ENCODE data around the gene TSHZ2.

TSHZ2 gene

DNA sequence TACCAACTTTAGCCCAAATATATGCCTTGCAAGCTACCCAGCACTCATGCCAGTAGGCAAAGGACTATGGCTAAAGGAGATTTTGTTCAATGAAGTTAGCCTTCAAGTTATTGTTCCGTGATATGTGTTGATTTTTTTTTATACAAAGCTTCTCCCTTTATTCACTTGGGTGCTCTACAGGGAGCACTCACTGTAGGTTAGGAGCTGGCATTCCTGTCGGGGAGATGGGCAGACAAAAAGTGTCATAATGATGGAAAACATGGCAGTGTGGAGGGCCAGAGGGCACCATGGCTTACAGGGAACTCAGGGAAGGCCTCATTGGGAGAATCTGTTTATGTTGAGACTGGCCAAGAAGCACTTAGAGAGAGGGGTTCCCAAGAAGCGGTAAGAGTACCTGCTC, 292.4 kb downstream of the TSHZ2 start:
- Histone ChIP-seq H3K27ac (ENCODE audit: low read length, poor library complexity, severe bottlenecking) (no peak overlapping the region), H2BK5ac (ENCODE audit: low read depth, low read length, poor library complexity, severe bottlenecking) (no peak overlapping the region), H3K36me3 (ENCODE audit: control insufficient read depth in 1 of 2, insufficient read depth in 2 of 2, low read depth in 1 of 2, low read length in 2 of 2) (peaks cover 0 to 2% of the 10 kb centered on the region in 2 experiments)

DNA sequence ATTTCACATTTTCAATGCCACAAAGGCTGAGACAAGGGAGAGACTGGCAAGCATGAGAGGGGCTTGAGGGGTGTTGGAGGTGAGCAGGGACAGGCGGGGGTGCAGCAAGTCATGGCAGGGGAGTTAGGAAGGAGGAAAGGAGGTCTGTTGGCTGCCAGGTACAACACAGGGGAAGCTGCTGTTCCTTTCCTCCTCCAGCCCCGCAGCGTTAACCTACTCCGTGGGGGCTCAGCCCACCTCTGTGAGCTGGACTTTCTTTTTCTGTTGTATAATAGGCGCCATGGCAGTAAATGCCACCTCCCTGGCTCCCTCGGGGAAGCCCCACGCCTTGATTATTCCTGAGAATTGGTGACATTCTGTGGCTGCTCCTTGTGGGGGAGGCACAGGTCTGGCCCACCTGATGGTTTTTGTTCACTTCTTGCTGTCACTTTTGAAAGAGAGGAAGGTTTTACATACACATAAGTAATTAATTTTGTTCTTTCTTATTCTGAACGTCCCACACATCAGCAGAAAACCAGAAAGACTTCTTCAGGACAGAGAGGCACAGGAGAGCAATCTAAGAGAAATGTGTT, 293.2 kb downstream of the TSHZ2 start:
- no peaks in the 10 kb centered on the region for H3K79me1 ChIP-seq (replicated peaks; ENCODE audit: low read length, poor library complexity, severe bottlenecking)
- no peaks in the 10 kb centered on the region for H3K4me1 ChIP-seq (ENCODE audit: control insufficient read depth, insufficient read depth, low read depth, low read length)
- no peak overlapping the region for H3K4me2 ChIP-seq (ENCODE audit: low read length, poor library complexity, severe bottlenecking)
- DNase-seq: no peak
- H3K36me3 ChIP-seq (ENCODE audit: control insufficient read depth in 1 of 2, insufficient read depth in 2 of 2, low read depth in 1 of 2, low read length in 2 of 2): peaks cover 0 to 6% of the 10 kb centered on the region in 2 experiments
- no peaks in the 10 kb centered on the region for H3K9me3 ChIP-seq (ENCODE audit: control insufficient read depth, low read length)
- no peak overlapping the region for H3K27ac ChIP-seq (ENCODE audit: low read length, poor library complexity, severe bottlenecking)
- H2BK15ac ChIP-seq (ENCODE audit: low read depth, poor library complexity, severe bottlenecking): no peak overlapping the region
- no peak overlapping the region for H3K14ac ChIP-seq (ENCODE audit: low read length in 2 of 2)
- no peak overlapping the region for H3K9ac ChIP-seq (ENCODE audit: low read length)
- no peak overlapping the region for H2AK5ac ChIP-seq (ENCODE audit: low read length, severe bottlenecking)
- WGBS: 83% methylated on average over 8 of the region's 8 CpGs
- no peak overlapping the region for H2AFZ ChIP-seq (ENCODE audit: low read depth, low read length)
- H2BK120ac ChIP-seq (ENCODE audit: low read depth, low read length): no peak overlapping the region
- no peaks in the 10 kb centered on the region for H3K27me3 ChIP-seq (ENCODE audit: control insufficient read depth in 1 of 2, insufficient read depth in 1 of 2, low read length in 2 of 2)
- H3K4ac ChIP-seq (ENCODE audit: low read depth in 1 of 2, low read length in 2 of 2): no peak overlapping the region
- H3K4me3 ChIP-seq (ENCODE audit: insufficient read depth in 1 of 2, low read depth in 1 of 2, low read length in 2 of 2): no peak overlapping the region
- no peak overlapping the region for H2BK5ac ChIP-seq (ENCODE audit: low read depth, low read length, poor library complexity, severe bottlenecking)
- H3K18ac ChIP-seq (ENCODE audit: low read depth in 1 of 2, low read length in 2 of 2): no peak overlapping the region
- H4K8ac ChIP-seq (ENCODE audit: low read length): no peak overlapping the region
- H2BK12ac ChIP-seq (ENCODE audit: low read length in 2 of 2): no peak overlapping the region
- H3K23ac ChIP-seq (ENCODE audit: low read length in 2 of 2): no peak overlapping the region
- no peak overlapping the region for H4K91ac ChIP-seq (ENCODE audit: low read length)

More for the DNA sequence above, 292.4 kb downstream of the TSHZ2 start:
- WGBS: 93% methylated on average over 3 of the region's 3 CpGs
- Histone ChIP-seq H3K23ac (ENCODE audit: low read length in 2 of 2) (no peak overlapping the region), H2BK15ac (ENCODE audit: low read depth, poor library complexity, severe bottlenecking) (no peak overlapping the region), H3K14ac (ENCODE audit: low read length in 2 of 2) (no peak overlapping the region), H3K9me3 (ENCODE audit: control insufficient read depth, low read length) (no peaks in the 10 kb centered on the region), H4K8ac (ENCODE audit: low read length) (no peak overlapping the region), H3K27me3 (ENCODE audit: control insufficient read depth in 1 of 2, insufficient read depth in 1 of 2, low read length in 2 of 2) (no peaks in the 10 kb centered on the region), H4K91ac (ENCODE audit: low read length) (no peak overlapping the region), H3K18ac (ENCODE audit: low read depth in 1 of 2, low read length in 2 of 2) (no peak overlapping the region), H3K4me3 (ENCODE audit: insufficient read depth in 1 of 2, low read depth in 1 of 2, low read length in 2 of 2) (no peak overlapping the region), H2BK120ac (ENCODE audit: low read depth, low read length) (no peak overlapping the region), H2AK5ac (ENCODE audit: low read length, severe bottlenecking) (no peak overlapping the region), H3K4me2 (ENCODE audit: low read length, poor library complexity, severe bottlenecking) (no peak overlapping the region), H3K79me1 (replicated peaks; ENCODE audit: low read length, poor library complexity, severe bottlenecking) (no peaks in the 10 kb centered on the region), H3K9ac (ENCODE audit: low read length) (no peak overlapping the region), H3K4me1 (ENCODE audit: control insufficient read depth, insufficient read depth, low read depth, low read length) (no peaks in the 10 kb centered on the region), H2BK12ac (ENCODE audit: low read length in 2 of 2) (no peak overlapping the region), H3K4ac (ENCODE audit: low read depth in 1 of 2, low read length in 2 of 2) (no peak overlapping the region), H2AFZ (ENCODE audit: low read depth, low read length) (no peak overlapping the region)
- no peak for DNase-seq

DNA sequence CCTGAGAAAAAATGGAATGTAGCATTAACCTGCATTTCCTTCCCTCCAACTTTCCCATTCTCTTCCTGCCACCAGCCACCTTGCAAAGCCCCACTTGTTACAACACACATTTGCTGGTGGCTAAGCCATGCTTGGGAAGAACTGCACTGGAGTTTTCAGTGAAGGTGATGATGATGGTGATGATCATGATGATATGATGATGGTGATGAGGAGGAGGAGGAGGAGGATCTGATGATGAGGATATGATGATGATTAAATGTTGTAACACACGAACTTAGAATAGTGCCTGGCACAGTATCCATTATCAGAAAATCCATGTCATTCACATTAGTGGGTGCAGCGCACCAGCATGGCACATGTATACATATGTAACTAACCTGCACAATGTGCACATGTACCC, 297.2 kb downstream of the TSHZ2 start:
- Histone ChIP-seq H3K36me3 (ENCODE audit: control insufficient read depth in 1 of 2, insufficient read depth in 2 of 2, low read depth in 1 of 2, low read length in 2 of 2) (peaks cover 0 to 8% of the 10 kb centered on the region in 2 experiments), H2BK15ac (ENCODE audit: low read depth, poor library complexity, severe bottlenecking) (no peak overlapping the region), H3K4me2 (ENCODE audit: low read length, poor library complexity, severe bottlenecking) (no peak overlapping the region), H2AFZ (ENCODE audit: low read depth, low read length) (no peak overlapping the region), H2BK5ac (ENCODE audit: low read depth, low read length, poor library complexity, severe bottlenecking) (no peak overlapping the region), H4K91ac (ENCODE audit: low read length) (no peak overlapping the region), H4K8ac (ENCODE audit: low read length) (no peak overlapping the region), H3K4me3 (ENCODE audit: insufficient read depth in 1 of 2, low read depth in 1 of 2, low read length in 2 of 2) (no peak overlapping the region), H3K27ac (ENCODE audit: low read length, poor library complexity, severe bottlenecking) (no peak overlapping the region), H3K79me1 (replicated peaks; ENCODE audit: low read length, poor library complexity, severe bottlenecking) (no peaks in the 10 kb centered on the region), H3K9me3 (ENCODE audit: control insufficient read depth, low read length) (no peaks in the 10 kb centered on the region), H3K23ac (ENCODE audit: low read length in 2 of 2) (no peak overlapping the region), H3K9ac (ENCODE audit: low read length) (no peak overlapping the region), H3K27me3 (ENCODE audit: control insufficient read depth in 1 of 2, insufficient read depth in 1 of 2, low read length in 2 of 2) (no peaks in the 10 kb centered on the region), H2AK5ac (ENCODE audit: low read length, severe bottlenecking) (no peak overlapping the region), H2BK120ac (ENCODE audit: low read depth, low read length) (no peak overlapping the region), H3K14ac (ENCODE audit: low read length in 2 of 2) (no peak overlapping the region), H3K4me1 (ENCODE audit: control insufficient read depth, insufficient read depth, low read depth, low read length) (no peaks in the 10 kb centered on the region), H2BK12ac (ENCODE audit: low read length in 2 of 2) (no peak overlapping the region), H3K4ac (ENCODE audit: low read depth in 1 of 2, low read length in 2 of 2) (no peak overlapping the region), H3K18ac (ENCODE audit: low read depth in 1 of 2, low read length in 2 of 2) (no peak overlapping the region)
- no peak for DNase-seq
- no CpG with 5 or more reads among the region's 2 CpGs for WGBS

DNA sequence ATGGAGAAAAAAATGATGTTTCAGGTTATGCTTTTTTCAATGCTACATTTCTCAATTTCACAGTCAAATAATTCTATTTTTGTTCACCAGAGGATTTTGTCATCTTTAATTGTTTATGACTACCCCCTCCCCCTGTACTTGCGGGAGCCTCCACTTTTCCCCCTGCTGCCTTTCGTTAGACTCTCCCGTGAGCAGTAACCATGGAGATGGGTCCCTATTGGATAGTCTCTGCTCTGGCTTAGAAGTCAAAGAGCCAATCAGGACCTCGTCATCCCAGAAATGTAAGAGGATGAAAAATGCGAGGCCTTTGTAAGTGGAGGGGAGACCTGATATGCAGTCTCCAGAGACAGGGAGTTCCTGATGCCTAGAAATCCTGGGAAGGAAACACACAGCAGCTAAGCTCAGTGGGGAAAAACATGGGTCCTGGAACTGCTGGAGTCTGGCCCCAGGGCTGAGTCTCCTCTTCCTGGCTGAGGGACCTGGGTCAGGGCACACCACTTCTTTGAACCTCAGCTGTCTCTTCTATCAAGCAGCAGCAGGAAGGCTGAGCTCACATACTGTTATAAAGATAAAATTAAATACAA, 298.7 kb downstream of the TSHZ2 start:
- no peak overlapping the region for H2BK120ac ChIP-seq (ENCODE audit: low read depth, low read length)
- H3K27me3 ChIP-seq (ENCODE audit: control insufficient read depth in 1 of 2, insufficient read depth in 1 of 2, low read length in 2 of 2): no peaks in the 10 kb centered on the region
- WGBS: 93% methylated on average over 5 of the region's 5 CpGs
- no peak overlapping the region for H3K9ac ChIP-seq (ENCODE audit: low read length)
- no peak overlapping the region for H2AK5ac ChIP-seq (ENCODE audit: low read length, severe bottlenecking)
- H3K9me3 ChIP-seq (ENCODE audit: control insufficient read depth, low read length): no peaks in the 10 kb centered on the region
- peaks cover 0 to 8% of the 10 kb centered on the region in 2 experiments for H3K36me3 ChIP-seq (ENCODE audit: control insufficient read depth in 1 of 2, insufficient read depth in 2 of 2, low read depth in 1 of 2, low read length in 2 of 2)
- no peaks in the 10 kb centered on the region for H3K4me1 ChIP-seq (ENCODE audit: control insufficient read depth, insufficient read depth, low read depth, low read length)
- no peak overlapping the region for H3K14ac ChIP-seq (ENCODE audit: low read length in 2 of 2)
- no peak overlapping the region for H3K23ac ChIP-seq (ENCODE audit: low read length in 2 of 2)
- H3K27ac ChIP-seq (ENCODE audit: low read length, poor library complexity, severe bottlenecking): no peak overlapping the region
- no peak overlapping the region for H2BK5ac ChIP-seq (ENCODE audit: low read depth, low read length, poor library complexity, severe bottlenecking)
- H4K8ac ChIP-seq (ENCODE audit: low read length): no peak overlapping the region
- no peak overlapping the region for H2BK15ac ChIP-seq (ENCODE audit: low read depth, poor library complexity, severe bottlenecking)
- no peak overlapping the region for H2BK12ac ChIP-seq (ENCODE audit: low read length in 2 of 2)
- no peaks in the 10 kb centered on the region for H3K79me1 ChIP-seq (replicated peaks; ENCODE audit: low read length, poor library complexity, severe bottlenecking)
- H2AFZ ChIP-seq (ENCODE audit: low read depth, low read length): no peak overlapping the region
- H3K18ac ChIP-seq (ENCODE audit: low read depth in 1 of 2, low read length in 2 of 2): no peak overlapping the region
- no peak overlapping the region for H3K4me3 ChIP-seq (ENCODE audit: insufficient read depth in 1 of 2, low read depth in 1 of 2, low read length in 2 of 2)
- no peak overlapping the region for H3K4me2 ChIP-seq (ENCODE audit: low read length, poor library complexity, severe bottlenecking)
- H4K91ac ChIP-seq (ENCODE audit: low read length): no peak overlapping the region
- H3K4ac ChIP-seq (ENCODE audit: low read depth in 1 of 2, low read length in 2 of 2): no peak overlapping the region
- DNase-seq: no peak

All from mesenchymal stem cell (in vitro differentiated cells and primary cell).